RCC 7860 (cell line): ENCODE results near the gene ATP8A2.
A peak's percentile ranks its signal among the peaks of the same experiment; 100 is the strongest.
"Not testable (repeated sequence)": the region's sequence is repeated elsewhere in the genome, so short reads cannot be mapped to it uniquely, and the experiment has no call there.

Experiments
- DNase-seq: peaks from one replicate; pipeline ENCODE4 v3.0.0-alpha.2; 2015; ENCODE audit warnings: low spot score
- FAIRE-seq: peaks from 2 replicates; lab custom pipeline; 2012; peaks lifted over from hg19 to GRCh38; lab: Jason Lieb, UNC

Gene ATP8A2

GRCh38 chr13:25939961-25940687 lies 568.4 kb downstream of the ATP8A2 start:
- no peak for FAIRE-seq
- no peak for DNase-seq

- no peak for FAIRE-seq
- DNase-seq, result no peak
Observed at GRCh38 chr13:25943081-25943480, 571.3 kb downstream of the ATP8A2 start.

- DNase-seq (peak; percentile 29), FAIRE-seq (peak; percentile 80)
Observed at GRCh38 chr13:25943658-25944057, 571.9 kb downstream of the ATP8A2 start.

- DNase-seq, result no peak
- FAIRE-seq, result no peak
Observed at GRCh38 chr13:25945596-25945995, 573.8 kb downstream of the ATP8A2 start.

- FAIRE-seq (no peak), DNase-seq (no peak)
Observed at GRCh38 chr13:25946321-25946720, 574.5 kb downstream of the ATP8A2 start.

- DNase-seq (no peak), FAIRE-seq (no peak)
Observed at GRCh38 chr13:25948910-25949309, 577.1 kb downstream of the ATP8A2 start.

- FAIRE-seq, result no peak
Observed at GRCh38 chr13:25951831-25952230, 580.1 kb downstream of the ATP8A2 start.

GRCh38 chr13:25954080-25954479 lies 582.3 kb downstream of the ATP8A2 start:
- FAIRE-seq, DNase-seq: not testable (repeated sequence)

More at GRCh38 chr13:25951831-25952230, 580.1 kb downstream of the ATP8A2 start:
- DNase-seq, result no peak

GRCh38 chr13:25954943-25955342 lies 583.2 kb downstream of the ATP8A2 start:
- not testable (repeated sequence) for FAIRE-seq, DNase-seq

- DNase-seq, result no peak
- no peak for FAIRE-seq
Observed at GRCh38 chr13:25958986-25959385, 587.2 kb downstream of the ATP8A2 start.

- FAIRE-seq, result no peak
Observed at GRCh38 chr13:25961294-25961693, 589.5 kb downstream of the ATP8A2 start.

GRCh38 chr13:25963674-25964073 lies 591.9 kb downstream of the ATP8A2 start:
- FAIRE-seq (no peak), DNase-seq (no peak)

More at GRCh38 chr13:25961294-25961693, 589.5 kb downstream of the ATP8A2 start:
- no peak for DNase-seq

GRCh38 chr13:25965596-25965995 lies 593.8 kb downstream of the ATP8A2 start:
- DNase-seq (no peak), FAIRE-seq (no peak)

GRCh38 chr13:25966086-25966485 lies 594.3 kb downstream of the ATP8A2 start:
- FAIRE-seq (peak; percentile 75), DNase-seq (peak; percentile 57)

- DNase-seq (no peak), FAIRE-seq (peak; percentile 49)
Observed at GRCh38 chr13:25967144-25967543, 595.4 kb downstream of the ATP8A2 start.

- no peak for FAIRE-seq
- no peak for DNase-seq
Observed at GRCh38 chr13:25971047-25971446, 599.3 kb downstream of the ATP8A2 start.

- DNase-seq (no peak), FAIRE-seq (no peak)
Observed at GRCh38 chr13:25971459-25972145, 599.8 kb downstream of the ATP8A2 start.

- DNase-seq (no peak), FAIRE-seq (no peak)
Observed at GRCh38 chr13:25973085-25973484, 601.3 kb downstream of the ATP8A2 start.

- FAIRE-seq (no peak), DNase-seq (no peak)
Observed at GRCh38 chr13:25973576-25973975, 601.8 kb downstream of the ATP8A2 start.

GRCh38 chr13:25977216-25977615 lies 605.4 kb downstream of the ATP8A2 start:
- DNase-seq, result no peak

GRCh38 chr13:25977671-25978070 lies 605.9 kb downstream of the ATP8A2 start:
- no peak for DNase-seq
- no peak for FAIRE-seq

More at GRCh38 chr13:25977216-25977615, 605.4 kb downstream of the ATP8A2 start:
- no peak for FAIRE-seq

GRCh38 chr13:25978961-25979360 lies 607.2 kb downstream of the ATP8A2 start:
- FAIRE-seq, result peak; percentile 57
- peak; percentile 57 for DNase-seq
